T-helper 1 cell treated with Interleukin-12 subunit alpha and Interleukin-12 subunit beta and Interleukin-4 antibody, amounts not matched to agents 30 μg/mL and 1 μg/mL, for 36 hours (primary cell): ENCODE measurements around the gene HOXD12.
A peak's percentile ranks its signal among the peaks of the same experiment; 100 is the strongest.

ENCODE experiments used
- H3K27ac Mint-ChIP-seq: one replicate; pipeline ENCODE4 v1.8.0; 2021; ENCODE audit warnings: mild to moderate bottlenecking, mixed read lengths
- H3K27me3 Mint-ChIP-seq: one replicate; pipeline ENCODE4 v1.8.0; 2021; ENCODE audit warnings: low read depth, mixed read lengths
- H3K36me3 Mint-ChIP-seq: one replicate; pipeline ENCODE4 v1.8.0; 2021; ENCODE audit warnings: low read depth, mixed read lengths
- H3K4me1 Mint-ChIP-seq: one replicate; pipeline ENCODE4 v1.8.0; 2021; ENCODE audit warnings: low read depth, mixed read lengths
- H3K4me3 Mint-ChIP-seq: one replicate; pipeline ENCODE4 v1.8.0; 2021; ENCODE audit warnings: mild to moderate bottlenecking, moderate library complexity, mixed read lengths
- H3K9me3 Mint-ChIP-seq: one replicate; pipeline ENCODE4 v1.8.0; 2021; ENCODE audit warnings: mixed read lengths

The HOXD12 gene

DNA sequence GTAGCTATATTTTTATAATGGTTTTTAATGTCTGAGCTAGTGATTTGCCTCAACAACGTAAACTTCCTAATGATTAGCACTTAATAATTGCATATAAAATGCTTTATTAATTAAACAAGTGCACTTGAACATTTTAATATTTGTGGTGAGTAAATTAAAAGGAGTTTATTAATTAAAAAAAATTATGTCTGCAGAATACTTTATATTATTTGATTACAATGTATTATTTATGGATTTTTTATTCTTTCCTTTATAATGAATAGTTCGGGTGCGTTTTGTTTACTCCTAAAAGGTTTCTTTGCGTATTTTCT lies 32.2 kb downstream of the HOXD12 start:
- Mint-ChIP-seq H3K9me3 (no peaks in the 10 kb centered on the region), H3K27me3 (peaks cover 85% of the 10 kb centered on the region), H3K4me1 (peaks cover 17% of the 10 kb centered on the region), H3K4me3 (no peak overlapping the region), H3K36me3 (peaks cover 1% of the 10 kb centered on the region), H3K27ac (no peak overlapping the region)

DNA sequence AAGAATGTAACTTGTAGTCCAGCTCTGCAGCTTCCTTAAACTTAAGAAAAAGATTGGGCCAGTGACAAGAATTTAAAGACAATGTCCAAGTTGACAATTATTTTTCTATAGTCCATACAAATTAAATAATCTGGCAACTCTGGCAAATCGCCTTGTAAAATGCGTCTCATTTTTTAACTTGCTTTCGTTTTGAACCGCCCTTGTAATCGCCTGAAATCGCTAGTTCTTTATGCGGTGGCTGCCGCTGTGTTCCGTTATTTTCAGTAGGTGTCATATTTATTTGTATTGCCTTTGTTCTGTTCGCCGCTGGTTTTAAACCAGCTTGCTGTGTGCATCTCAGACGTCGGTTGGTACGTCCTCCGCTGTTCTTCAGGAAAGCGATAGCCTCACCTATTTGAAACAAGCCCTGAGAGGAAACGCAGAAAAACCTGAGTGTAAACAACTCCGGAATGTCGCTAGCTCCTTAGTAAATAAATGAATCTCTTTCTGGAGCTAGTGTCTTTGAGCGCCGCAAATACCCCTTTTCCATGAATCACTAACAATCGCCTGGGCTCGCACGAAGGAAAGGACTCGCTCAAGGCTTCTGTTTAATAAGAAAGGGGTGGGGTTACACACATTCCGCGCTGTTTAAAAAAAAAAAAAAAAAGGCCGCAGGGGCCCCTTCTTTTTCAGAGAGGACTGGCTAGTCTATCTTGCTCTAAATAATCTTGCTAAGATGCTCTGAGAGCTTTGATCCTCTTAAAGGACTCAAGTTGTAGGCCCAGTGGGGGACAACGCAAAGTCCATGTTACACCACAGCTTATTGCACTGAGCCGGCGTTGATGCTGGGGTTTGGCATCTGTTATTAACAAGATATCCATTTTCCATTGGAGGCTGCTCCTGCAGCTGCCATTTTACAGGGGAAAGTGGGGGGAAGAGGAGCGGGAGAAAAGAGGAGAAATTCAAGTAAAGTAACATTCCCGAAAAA lies 32.9 kb downstream of the HOXD12 start:
- Mint-ChIP-seq H3K36me3 (peaks cover 2% of the 10 kb centered on the region), H3K9me3 (no peaks in the 10 kb centered on the region), H3K27me3 (peaks cover 84% of the 10 kb centered on the region), H3K4me3 (peak overlapping the region; percentile 73), H3K27ac (peak overlapping the region; percentile 77), H3K4me1 (peaks cover 17% of the 10 kb centered on the region)

DNA sequence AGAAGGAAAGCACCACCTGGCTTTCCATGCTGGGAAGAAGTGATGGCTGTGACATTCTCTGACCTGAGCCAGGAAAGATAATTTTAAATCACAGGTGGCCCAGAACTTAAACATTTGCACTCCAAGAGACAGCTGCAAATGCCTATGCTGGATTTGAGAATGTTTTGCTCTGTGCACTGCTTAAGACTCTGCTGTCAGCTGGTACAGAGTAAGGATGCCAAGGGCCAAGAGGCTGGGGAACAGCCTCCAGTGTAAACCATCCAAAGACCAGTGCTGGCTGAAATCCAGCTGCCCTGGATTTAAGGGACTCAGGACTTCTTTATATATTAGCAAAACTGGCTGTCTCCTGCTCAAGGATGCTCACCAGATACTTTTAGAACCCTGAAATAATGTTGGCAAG lies 33.8 kb downstream of the HOXD12 start:
- H3K27me3 Mint-ChIP-seq: peaks cover 84% of the 10 kb centered on the region
- H3K4me3 Mint-ChIP-seq: no peak overlapping the region
- no peak overlapping the region for H3K27ac Mint-ChIP-seq
- H3K36me3 Mint-ChIP-seq: peaks cover 3% of the 10 kb centered on the region
- peaks cover 14% of the 10 kb centered on the region for H3K4me1 Mint-ChIP-seq
- no peaks in the 10 kb centered on the region for H3K9me3 Mint-ChIP-seq

DNA sequence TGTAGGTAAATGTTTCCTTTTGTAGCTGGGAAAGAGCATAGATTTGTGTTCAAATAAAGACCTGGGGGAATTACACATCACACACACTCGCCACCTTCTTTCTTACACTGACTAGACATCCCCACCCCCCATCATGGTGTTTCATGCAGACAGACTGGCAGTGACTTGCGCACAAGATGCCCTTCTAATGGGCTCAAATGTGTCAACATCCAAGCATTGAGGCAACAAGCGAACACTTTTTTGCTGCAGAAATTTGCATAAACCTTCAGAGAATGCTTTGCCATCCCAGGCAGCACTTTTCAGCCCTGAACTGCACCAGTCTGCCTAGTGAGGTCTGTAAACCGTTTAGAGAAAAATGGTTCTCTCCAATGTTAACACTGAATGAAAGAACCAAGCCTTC lies 34.4 kb downstream of the HOXD12 start:
- peaks cover 84% of the 10 kb centered on the region for H3K27me3 Mint-ChIP-seq
- H3K36me3 Mint-ChIP-seq: peaks cover 3% of the 10 kb centered on the region
- no peaks in the 10 kb centered on the region for H3K9me3 Mint-ChIP-seq
- no peak overlapping the region for H3K4me3 Mint-ChIP-seq
- peaks cover 16% of the 10 kb centered on the region for H3K4me1 Mint-ChIP-seq
- H3K27ac Mint-ChIP-seq: no peak overlapping the region

DNA sequence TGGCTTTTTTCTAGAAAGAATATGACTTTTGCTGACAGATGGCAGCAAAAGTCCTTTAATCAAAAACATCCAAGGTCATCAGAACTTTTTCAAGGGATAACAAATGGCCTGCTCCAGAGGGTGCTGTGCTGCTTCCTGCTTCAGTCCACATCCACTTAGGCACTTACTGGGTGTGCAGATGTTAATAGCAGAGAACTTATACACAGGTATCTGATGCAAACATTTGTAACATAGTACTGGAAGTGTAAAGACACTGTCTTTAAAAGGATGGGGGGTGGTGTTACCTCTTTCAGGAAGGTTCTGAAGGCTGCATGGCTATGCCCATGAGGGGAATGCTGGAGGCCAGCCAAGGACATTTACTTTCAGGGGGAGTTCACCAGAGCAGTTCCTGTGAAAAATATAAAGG lies 35.4 kb downstream of the HOXD12 start:
- Mint-ChIP-seq H3K27ac (no peak overlapping the region), H3K9me3 (no peaks in the 10 kb centered on the region), H3K4me3 (no peak overlapping the region), H3K36me3 (peaks cover 3% of the 10 kb centered on the region), H3K4me1 (peaks cover 18% of the 10 kb centered on the region), H3K27me3 (peaks cover 92% of the 10 kb centered on the region)

DNA sequence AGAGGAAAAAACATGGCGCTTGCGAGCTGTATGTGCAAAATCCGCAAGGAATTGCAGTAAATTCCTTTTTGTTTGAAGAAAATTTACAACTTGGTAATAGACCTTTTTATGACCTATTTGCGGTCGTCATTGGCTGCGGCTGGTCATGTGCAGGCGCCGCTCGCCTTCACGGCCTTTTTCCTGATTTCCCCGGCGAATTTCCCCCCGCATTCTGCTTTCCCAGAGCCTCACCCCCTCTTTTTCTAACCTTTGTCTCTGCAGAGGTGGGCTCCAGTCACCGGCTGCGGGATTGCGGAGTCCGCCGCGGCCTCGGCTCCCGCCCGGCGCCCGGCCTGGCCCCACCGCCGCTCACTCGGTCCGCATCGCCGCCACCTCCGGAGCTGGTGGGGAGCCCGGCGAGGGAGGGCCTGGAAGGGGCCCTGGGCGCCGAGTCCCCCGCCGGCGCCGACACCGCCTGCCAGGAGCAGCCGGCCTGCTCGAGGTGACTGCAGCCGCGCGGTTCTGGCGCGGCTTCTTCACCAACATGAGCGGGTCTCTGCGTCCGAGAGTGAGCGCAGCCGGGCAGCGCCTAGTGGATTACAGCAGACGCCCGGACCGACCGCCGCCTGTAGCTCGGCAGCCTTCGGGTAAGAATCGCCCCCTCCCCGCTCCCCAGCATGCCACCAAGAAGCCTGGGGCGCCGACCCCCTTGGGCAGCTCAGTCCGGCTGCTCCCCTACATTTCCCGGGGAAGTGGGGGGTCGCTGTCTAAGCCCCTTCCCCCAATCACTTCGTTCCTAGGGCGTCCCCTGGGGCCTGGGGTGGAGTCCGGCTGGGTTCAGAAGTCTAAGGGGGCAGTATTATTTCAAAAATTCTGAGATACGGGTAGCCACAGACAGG lies 37.0 kb downstream of the HOXD12 start:
- H3K4me1 Mint-ChIP-seq: peaks cover 22% of the 10 kb centered on the region

DNA sequence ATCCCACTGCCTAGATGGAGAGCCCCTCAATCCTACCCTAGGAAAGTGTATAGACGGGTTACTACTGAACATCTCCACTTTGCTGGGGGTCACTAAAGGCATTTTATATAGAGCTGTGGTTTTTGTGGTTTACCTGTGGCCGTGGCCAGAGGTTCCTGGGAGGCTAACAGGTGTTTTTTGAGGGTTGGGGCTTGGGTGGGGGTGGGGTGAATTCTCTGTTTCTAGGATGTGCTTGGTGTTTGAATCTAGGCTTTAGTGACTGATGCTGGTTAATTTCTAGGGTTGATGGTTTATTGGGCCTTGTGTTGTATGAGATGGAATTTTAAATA lies 37.6 kb downstream of the HOXD12 start:
- no peak overlapping the region for H3K4me3 Mint-ChIP-seq
- no peaks in the 10 kb centered on the region for H3K9me3 Mint-ChIP-seq
- H3K27me3 Mint-ChIP-seq: peaks cover 94% of the 10 kb centered on the region
- peaks cover 19% of the 10 kb centered on the region for H3K4me1 Mint-ChIP-seq
- peaks cover 2% of the 10 kb centered on the region for H3K36me3 Mint-ChIP-seq
- peak overlapping the region; percentile 14 for H3K27ac Mint-ChIP-seq

More for the DNA sequence above, 37.0 kb downstream of the HOXD12 start:
- Mint-ChIP-seq H3K4me3 (no peak overlapping the region), H3K36me3 (peaks cover 2% of the 10 kb centered on the region), H3K27me3 (peaks cover 93% of the 10 kb centered on the region), H3K9me3 (no peaks in the 10 kb centered on the region), H3K27ac (no peak overlapping the region)

DNA sequence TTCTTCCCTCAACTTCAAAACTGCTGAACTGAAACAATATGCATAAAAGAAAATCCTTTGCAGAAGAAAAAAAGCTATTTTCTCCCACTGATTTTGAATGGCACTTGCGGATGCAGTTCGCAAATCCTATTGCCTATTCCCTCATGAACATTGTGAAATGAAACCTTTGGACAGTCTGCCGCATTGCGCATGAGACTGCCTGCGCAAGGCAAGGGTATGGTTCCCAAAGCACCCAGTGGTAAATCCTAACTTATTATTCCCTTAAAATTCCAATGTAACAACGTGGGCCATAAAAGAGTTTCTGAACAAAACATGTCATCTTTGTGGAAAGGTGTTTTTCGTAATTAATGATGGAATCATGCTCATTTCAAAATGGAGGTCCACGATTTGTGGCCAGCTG lies 38.3 kb downstream of the HOXD12 start:
- H3K4me1 Mint-ChIP-seq: peaks cover 16% of the 10 kb centered on the region
- H3K4me3 Mint-ChIP-seq: no peak overlapping the region

DNA sequence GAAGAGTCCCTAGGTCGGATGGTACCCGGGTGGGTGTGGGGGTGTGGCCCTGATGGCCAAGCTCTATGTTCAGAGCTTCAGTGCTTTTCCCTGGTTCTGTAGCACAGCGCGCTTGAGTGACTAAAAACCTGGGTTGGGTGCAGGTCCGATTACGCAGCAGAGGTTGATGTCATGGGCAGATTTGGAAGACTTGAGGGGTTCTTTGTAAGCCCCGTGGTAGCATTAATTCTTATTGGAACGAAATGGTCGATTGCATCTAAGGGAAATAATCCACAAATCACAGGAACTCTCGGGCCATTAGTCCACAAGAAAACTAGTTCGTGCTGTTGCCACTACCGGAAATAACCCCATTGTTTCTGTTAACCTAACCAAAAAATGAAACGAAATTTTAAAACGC lies 38.9 kb downstream of the HOXD12 start:
- Mint-ChIP-seq H3K27ac (peak overlapping the region; percentile 54), H3K36me3 (peaks cover 2% of the 10 kb centered on the region), H3K9me3 (no peaks in the 10 kb centered on the region), H3K4me3 (no peak overlapping the region), H3K27me3 (peaks cover 93% of the 10 kb centered on the region), H3K4me1 (peaks cover 16% of the 10 kb centered on the region)

More for the DNA sequence above, 38.3 kb downstream of the HOXD12 start:
- Mint-ChIP-seq H3K36me3 (peaks cover 2% of the 10 kb centered on the region), H3K9me3 (no peaks in the 10 kb centered on the region), H3K27ac (no peak overlapping the region), H3K27me3 (peaks cover 93% of the 10 kb centered on the region)

DNA sequence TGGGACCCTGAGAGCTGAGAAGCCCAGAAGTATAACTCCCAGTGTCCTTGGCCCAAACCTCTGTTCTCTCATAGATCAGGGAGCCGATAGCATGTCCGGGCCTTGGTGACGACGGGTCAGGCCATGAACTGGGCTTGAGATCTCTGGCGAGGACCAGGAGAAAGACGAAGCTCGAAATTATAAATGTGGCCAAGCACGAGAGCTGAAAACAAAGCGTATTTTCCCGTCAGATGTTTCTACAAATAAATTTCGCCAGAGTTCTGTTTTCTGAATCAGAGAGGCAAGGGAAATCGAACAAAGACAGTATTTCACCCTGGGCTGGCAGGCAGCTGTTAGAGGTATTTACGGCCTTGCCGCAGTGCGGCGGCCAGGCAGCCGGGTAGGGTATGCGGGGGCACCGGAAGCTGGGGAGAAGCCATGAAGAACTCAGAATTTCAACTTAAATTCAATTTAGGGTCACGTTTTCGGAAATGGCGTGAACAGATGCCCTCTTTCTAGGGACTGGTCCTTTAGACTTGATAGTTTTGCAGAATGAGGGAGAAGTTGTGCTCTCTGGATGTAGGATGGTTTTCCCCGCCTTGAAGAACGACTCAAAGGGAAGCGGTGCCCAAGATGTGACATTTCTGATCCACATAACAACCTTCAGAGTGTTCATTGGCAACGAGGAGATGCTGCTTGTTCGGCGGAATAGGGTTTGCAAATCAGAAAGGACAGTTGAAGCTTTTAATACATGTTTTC lies 39.5 kb downstream of the HOXD12 start:
- H3K9me3 Mint-ChIP-seq: no peaks in the 10 kb centered on the region
- H3K4me3 Mint-ChIP-seq: no peak overlapping the region
- H3K27me3 Mint-ChIP-seq: peaks cover 93% of the 10 kb centered on the region
- H3K27ac Mint-ChIP-seq: peak overlapping the region; percentile 54
- H3K4me1 Mint-ChIP-seq: peaks cover 16% of the 10 kb centered on the region
- peaks cover 2% of the 10 kb centered on the region for H3K36me3 Mint-ChIP-seq

DNA sequence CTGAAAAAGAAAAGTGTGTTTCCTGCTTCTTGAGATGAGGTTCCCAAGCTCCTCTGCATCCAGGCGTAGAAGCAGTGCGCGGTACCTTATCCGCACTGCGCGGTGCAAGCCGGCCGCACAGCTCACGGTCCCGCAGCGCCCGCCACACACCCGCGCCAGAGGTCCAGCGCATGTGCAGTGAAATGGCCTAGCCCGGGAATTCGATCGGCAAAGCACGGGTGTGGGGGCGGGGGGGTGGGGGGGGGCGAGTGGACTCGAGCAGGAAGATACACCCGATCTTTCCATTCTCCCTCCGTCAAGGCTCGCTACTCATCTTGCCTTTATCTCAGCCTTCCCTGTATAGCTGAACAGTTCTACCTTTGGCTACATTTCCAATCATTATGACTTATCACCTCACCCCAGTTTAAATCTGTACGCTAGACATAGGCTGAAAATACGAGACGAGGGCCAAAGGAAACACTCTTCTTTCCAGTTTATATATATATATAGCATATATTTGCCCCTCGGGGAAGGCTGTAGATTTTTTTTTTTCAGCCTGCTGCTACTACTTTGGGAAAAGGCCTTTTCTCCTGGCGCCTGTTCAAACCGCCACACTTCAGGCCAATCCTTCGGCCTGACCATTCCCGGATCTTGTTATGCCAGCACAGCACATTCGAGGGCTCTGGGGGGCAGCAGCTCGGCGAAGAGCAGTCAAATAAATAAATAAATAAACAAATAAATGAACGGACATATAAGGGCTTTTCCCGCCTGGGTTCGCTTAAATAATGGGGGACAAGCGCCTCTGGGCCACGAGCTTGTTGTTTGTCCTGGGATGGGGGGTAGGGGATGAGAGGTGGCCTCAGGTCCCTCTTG lies 40.3 kb downstream of the HOXD12 start:
- Mint-ChIP-seq H3K9me3 (no peaks in the 10 kb centered on the region), H3K27me3 (peaks cover 92% of the 10 kb centered on the region), H3K4me3 (no peak overlapping the region), H3K4me1 (peaks cover 16% of the 10 kb centered on the region), H3K27ac (no peak overlapping the region), H3K36me3 (peaks cover 2% of the 10 kb centered on the region)

DNA sequence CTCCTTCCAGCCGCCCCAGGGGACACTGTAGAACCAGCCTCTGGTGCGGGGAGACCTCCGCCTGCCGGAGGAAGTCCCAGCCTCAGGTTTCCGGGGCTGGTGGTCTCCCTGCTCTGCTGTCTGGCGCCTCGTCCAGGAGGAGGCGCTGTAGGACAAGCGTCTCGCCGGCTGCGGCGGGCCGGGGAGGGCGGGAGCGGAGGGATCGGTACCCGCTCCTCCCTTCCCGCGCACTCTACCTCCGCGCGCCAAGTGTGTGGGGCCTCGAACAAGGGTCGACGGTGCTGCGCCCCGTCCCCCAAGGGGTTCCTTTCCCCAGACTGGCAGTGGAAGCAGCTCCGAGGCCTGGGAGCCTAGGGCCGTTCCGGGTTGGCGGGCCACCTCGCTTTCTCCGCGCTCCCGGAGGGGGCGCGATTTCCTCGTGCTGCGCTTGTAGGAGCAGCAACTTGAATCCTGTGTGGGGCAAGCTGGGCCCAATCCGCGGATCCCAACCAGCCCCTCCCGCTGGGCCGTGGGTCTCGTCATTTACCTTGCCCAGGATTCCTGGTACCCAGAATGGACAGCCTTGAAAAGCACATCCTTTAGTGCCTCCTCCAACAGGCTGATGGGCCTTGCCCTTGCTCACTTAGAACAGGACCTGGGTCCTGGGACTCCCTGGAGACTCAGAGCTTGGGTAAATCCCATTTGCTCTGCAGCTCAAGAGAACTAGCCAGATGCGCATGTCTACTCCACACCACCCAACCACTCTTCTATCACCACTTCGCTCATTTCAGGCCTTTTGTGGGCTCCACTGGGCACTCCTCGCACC lies 41.1 kb downstream of the HOXD12 start:
- Mint-ChIP-seq H3K36me3 (peaks cover 2% of the 10 kb centered on the region), H3K4me1 (peaks cover 14% of the 10 kb centered on the region), H3K27ac (no peak overlapping the region), H3K9me3 (no peaks in the 10 kb centered on the region), H3K4me3 (peak overlapping the region; percentile 39), H3K27me3 (peaks cover 92% of the 10 kb centered on the region)

DNA sequence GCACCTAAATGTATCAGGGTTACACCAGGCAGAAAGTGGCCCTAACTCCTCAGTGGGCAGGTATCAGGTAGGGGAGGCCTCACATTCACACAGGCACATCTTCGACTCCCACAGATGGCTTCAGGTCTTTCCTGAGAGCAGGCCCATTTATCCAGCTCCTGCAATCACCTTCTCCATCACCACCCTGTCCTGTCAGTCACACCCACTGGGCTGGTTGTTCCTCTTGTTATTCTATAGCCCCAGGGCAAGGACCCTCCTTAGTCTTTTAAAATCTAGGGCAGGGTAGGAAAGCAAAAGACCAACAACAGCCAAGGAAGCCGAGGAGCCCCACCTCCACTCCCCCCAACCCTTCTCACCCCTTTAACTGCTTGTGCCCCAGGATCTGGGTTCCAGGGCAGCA lies 42.7 kb downstream of the HOXD12 start:
- Mint-ChIP-seq H3K9me3 (no peaks in the 10 kb centered on the region), H3K27ac (no peak overlapping the region)

More for the DNA sequence above, 42.7 kb downstream of the HOXD12 start:
- H3K36me3 Mint-ChIP-seq: peaks cover 2% of the 10 kb centered on the region
- H3K4me3 Mint-ChIP-seq: no peak overlapping the region
- peaks cover 13% of the 10 kb centered on the region for H3K4me1 Mint-ChIP-seq
- H3K27me3 Mint-ChIP-seq: peaks cover 95% of the 10 kb centered on the region
